GM18505 (cell line): ENCODE measurements around the gene ZBTB20.

Experiments
- ATAC-seq: cut with Tn5 transposase; IDR thresholded peaks from one replicate; pipeline ENCODE4 v1.9.1; 2021; ENCODE audit not compliant: unreplicated experiment
- POLR2A ChIP-seq: IDR thresholded peaks from 4 replicates; pipeline ENCODE4 v1.6.1; 2011; ENCODE audit warnings: borderline replicate concordance; ENCODE audit not compliant: insufficient read depth, insufficient read length; ENCODE audit errors: extremely low read depth

The ZBTB20 gene

GRCh38 chr3:115161168-115161834 is 14.2 kb upstream of the ZBTB20 start:
- TF ChIP-seq POLR2A: no peak
- no peak for ATAC-seq

DNA sequence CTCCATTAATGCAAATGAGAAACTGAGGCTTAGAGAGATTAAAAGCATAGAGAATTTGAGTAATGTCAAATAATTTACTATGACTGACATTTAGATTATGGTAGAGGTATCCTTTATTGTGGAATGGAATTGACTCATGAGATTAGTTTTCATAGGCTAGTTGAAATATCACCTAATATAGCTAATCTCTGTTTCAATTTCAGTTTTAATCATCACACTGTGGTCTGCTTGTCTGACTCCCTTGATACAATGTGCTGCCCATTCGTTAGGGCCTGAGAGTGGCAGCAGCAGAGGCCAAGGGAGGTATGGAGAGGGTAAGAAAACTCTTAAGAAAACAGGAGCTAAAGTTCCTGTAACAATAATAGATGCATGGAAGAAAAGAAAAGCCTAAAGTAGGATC is 13.2 kb upstream of the ZBTB20 start:
- no peak for TF ChIP-seq POLR2A

DNA sequence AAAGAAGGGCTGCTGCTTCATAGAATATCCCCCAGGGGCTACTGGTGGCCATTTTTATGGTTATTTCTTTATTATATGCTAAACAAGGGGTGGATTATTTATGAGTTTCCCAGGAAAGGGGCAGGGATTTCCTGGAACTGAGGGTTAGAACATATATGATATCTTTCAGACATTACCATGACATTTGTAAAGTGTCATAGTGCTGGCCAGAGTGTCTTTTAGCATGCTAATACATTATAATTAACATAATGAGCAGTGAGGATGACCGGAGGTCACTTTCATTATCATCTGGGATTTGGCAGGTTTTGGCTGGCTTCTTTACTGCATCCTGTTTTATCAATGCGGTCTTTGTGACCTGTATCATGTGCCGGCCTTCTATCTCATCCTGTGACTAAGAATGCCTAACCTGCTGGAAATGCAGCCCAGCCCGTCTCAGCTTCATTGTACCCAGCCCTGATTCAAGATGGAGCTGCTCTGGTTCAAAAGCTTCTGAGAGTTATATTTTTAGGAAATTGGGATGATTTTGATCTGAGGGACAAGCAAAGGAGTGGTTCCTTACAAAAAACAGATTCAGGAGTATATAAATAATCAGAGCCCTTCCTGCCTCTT is 9.1 kb upstream of the ZBTB20 start:
- ATAC-seq: no peak
- no peak for TF ChIP-seq POLR2A

More for the DNA sequence above, 13.2 kb upstream of the ZBTB20 start:
- peak; percentile 99 for ATAC-seq

DNA sequence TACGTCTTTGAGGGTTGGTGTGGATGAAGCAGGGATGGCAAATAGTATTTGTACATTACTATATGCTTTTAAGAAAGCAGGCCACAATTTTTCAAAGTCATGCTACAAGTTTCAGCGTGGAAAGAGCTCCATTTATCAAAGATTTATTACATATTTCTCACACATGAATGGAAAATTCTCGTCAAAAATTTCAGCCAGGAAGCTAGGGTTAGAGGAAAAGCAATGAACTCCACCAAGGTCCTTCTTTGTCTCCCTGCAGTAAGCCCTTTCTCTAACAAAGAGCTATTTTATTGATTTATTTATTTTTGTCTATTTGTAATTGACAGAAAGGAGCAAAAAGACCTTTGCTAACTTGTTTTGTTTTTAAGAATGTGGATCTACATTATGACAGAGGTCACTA is 7.5 kb upstream of the ZBTB20 start:
- TF ChIP-seq POLR2A: no peak
- no peak for ATAC-seq

DNA sequence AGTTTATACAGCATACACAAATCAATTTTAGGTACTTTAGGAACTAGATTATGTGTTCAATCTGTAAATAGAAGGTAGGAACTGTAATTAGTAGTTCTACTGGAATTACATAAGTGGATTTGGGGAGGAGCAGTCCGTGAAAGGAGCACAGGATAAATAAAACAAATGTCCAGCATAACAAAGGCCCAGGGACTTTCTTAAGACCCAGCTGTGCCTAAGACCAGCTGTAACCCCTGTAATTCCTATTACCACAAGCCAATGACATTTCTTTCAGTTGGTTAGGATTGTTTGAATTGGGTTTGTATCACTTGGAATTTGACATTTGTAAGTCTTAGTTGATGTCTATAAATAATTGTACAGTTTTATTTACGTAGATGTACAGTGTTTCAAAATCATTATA is 4.8 kb upstream of the ZBTB20 start:
- ATAC-seq: no peak
- no peak for TF ChIP-seq POLR2A

GRCh38 chr3:115148142-115148790 is 1.2 kb upstream of the ZBTB20 start:
- no peak for TF ChIP-seq POLR2A
- peak; percentile 4 for ATAC-seq

DNA sequence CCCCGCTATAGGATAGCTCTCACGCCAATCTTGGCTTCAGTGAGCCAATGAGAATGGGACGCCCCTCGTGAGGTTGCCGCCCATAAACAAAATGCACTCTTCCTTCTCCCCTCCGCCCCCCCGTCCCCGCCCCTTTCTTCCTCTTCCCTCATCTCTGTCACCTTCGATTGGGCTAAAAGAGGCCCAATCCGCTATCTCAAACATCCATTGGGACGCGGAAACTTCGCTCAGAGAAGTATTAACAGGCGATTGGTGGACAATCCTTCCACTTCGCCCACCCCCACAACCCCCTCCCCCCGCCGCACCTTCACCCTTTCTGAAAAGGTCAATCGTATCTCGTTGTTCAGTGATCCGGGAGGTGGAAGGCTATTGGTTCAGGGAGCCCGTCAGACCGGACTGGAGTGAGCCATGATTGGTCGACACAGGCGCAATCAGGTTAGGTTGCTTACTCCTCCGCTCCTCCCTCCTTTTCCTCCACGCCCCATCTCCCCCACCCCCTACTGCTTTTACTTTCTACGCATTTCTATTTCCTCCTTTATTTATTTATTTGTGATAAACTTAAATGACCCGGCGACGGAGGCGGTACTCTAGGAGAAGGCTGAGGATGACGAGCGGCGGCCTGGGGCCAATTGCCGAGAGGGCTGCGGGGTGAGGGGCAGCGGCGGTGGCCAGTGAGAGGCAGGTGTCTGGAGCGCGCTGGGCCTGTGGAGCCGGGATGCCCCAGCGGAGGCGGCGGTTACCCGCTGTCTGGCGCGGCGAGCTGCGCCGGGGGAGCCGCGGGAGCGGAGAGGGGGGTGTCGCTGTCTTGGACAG is 447 bp upstream of the ZBTB20 start:
- peak; percentile 71 for ATAC-seq
- TF ChIP-seq POLR2A: peak; percentile 60

GRCh38 chr3:115146032-115146417 is 1.1 kb downstream of the ZBTB20 start:
- no peak for ATAC-seq
- TF ChIP-seq POLR2A: no peak

- no peak for TF ChIP-seq POLR2A
- ATAC-seq: no peak
Observed at GRCh38 chr3:115141033-115141757, 5.9 kb downstream of the ZBTB20 start.

DNA sequence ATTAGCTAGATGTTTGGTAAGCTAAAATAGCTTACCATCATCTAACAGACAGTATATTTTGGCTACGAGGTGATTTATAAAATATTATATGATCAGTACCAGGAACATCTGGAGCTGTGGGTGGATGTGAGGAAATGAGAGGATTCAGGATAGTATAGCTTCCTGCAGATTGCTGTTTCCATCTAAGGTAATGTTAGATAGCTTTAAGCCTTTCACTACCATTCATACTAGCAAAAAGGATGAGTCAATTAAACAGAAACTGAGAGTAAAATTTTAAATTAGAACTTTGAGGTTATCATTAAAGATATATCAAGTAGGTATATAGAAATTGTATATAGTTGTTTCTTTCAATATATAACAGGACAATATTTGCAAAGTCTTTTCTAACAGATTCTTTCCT is 8.0 kb downstream of the ZBTB20 start:
- TF ChIP-seq POLR2A: no peak
- no peak for ATAC-seq

- no peak for ATAC-seq
- TF ChIP-seq POLR2A: no peak
Observed at GRCh38 chr3:115134648-115135347, 12.3 kb downstream of the ZBTB20 start.

DNA sequence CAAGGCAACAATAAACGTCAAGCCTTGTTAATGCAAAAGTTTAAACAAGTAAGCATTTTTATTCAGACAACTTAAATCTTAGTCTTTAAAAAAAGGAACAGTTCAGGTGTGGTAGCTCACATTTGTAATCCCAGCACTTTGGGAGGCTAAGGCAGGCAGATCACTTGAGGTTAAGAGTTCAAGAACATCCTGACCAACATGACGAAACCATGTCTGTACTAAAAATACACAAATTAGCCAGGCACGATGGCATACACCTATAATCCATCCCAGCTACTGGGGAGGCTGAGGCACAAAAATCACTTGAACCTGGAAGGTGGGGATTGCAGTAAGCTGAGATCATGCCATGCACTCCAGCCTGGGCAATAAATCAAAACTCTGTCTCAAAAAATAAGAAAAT is 19.9 kb downstream of the ZBTB20 start:
- no peak for TF ChIP-seq POLR2A
- no peak for ATAC-seq
